Gastrocnemius medialis (tissue), 4 donors: ENCODE results near the gene SLC1A5.

ENCODE experiments used
- POLR2A ChIP-seq, 2 donors: fragments of 450-650 bp; IDR thresholded peaks; one replicate each; pipeline ENCODE4 v1.6.1; 2017; ENCODE audit warnings: antibody characterized with exemption in 2 of 2, mild to moderate bottlenecking in 2 of 2, moderate library complexity in 2 of 2
- TF ChIP-seq, protein P1 (sequence below), 5 experiments: fragments of 450-650 bp in 3 of 5; fragments of 200-600 bp in 2 of 5; sonication (generic) in 2 of 5; IDR thresholded peaks in 4 of 5; conservative IDR thresholded peaks in 1 of 5; 1 replicate in 4 of 5; 2 replicates in 1 of 5; pipeline ENCODE4 v1.5.1; 2016 to 2019; ENCODE audit warnings: antibody characterized with exemption in 5 of 5, mild to moderate bottlenecking in 3 of 5, moderate library complexity in 3 of 5

DNA sequence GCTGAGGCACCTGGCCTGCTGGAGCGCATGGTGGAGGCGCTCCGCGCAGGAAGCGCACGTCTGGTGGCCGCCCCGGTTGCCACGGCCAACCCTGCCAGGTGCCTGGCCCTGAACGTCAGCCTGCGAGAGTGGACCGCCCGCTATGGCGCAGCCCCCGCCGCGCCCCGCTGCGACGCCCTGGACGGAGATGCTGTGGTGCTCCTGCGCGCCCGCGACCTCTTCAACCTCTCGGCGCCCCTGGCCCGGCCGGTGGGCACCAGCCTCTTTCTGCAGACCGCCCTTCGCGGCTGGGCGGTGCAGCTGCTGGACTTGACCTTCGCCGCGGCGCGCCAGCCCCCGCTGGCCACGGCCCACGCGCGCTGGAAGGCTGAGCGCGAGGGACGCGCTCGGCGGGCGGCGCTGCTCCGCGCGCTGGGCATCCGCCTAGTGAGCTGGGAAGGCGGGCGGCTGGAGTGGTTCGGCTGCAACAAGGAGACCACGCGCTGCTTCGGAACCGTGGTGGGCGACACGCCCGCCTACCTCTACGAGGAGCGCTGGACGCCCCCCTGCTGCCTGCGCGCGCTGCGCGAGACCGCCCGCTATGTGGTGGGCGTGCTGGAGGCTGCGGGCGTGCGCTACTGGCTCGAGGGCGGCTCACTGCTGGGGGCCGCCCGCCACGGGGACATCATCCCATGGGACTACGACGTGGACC lies 32.4 kb downstream of the SLC1A5 start:
- TF ChIP-seq, protein P1, sequence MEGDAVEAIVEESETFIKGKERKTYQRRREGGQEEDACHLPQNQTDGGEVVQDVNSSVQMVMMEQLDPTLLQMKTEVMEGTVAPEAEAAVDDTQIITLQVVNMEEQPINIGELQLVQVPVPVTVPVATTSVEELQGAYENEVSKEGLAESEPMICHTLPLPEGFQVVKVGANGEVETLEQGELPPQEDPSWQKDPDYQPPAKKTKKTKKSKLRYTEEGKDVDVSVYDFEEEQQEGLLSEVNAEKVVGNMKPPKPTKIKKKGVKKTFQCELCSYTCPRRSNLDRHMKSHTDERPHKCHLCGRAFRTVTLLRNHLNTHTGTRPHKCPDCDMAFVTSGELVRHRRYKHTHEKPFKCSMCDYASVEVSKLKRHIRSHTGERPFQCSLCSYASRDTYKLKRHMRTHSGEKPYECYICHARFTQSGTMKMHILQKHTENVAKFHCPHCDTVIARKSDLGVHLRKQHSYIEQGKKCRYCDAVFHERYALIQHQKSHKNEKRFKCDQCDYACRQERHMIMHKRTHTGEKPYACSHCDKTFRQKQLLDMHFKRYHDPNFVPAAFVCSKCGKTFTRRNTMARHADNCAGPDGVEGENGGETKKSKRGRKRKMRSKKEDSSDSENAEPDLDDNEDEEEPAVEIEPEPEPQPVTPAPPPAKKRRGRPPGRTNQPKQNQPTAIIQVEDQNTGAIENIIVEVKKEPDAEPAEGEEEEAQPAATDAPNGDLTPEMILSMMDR (IDR thresholded peaks at IDR 0.05 in 4 of 5, conservative IDR thresholded peaks at IDR 0.05 in 1 of 5), result no peak
- no peak for TF ChIP-seq POLR2A (IDR thresholded peaks at IDR 0.05)
